ENCODE results near the gene PEAR1.

Gene PEAR1

GRCh38 chr1:156884560-156885184 lies 8.8 kb upstream of the PEAR1 start:
- no peak for DNase-seq

DNA sequence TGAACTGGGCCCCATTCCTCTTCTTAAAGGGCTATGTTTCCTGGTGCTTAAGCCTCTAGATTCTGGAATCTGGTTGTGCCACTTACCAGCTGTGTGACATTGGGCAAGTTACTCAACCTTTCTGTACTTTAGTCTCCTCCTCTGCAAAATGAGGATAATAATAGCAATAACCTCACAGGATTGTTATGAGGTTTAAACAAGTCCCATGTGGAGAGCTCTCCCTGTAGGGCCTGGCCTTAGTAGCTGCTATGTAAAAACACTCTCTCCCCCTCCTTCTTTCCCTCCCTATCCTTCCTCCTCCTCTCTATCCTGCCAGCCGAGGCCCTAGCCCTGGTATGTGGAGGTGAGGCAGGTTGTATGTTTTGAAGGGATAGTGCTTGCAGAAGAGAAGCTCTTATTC lies 8.2 kb upstream of the PEAR1 start:
- DNase-seq = no peak

DNA sequence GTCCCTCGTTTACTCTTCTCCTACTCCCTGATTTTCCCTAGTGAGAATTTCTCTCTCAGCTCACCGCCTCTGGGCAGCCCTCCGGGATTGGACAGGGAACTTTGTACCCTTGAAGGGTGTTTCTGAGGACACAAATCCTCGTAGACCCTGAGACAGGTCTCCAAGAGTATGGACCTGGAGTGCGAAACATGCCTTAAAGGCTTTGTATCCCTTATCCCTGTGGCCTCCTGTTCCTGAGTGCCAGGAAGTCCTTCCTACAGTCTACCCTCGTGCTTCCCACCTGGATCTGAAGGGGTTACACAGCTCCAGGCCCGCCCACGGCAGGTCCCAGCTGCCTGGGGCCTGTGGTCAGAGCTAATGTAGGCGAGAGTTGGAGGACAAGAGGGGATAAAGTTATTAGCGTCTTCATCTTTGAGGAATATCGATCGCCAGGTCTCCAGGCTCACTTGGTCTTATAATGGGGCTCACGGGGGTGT lies 7.6 kb upstream of the PEAR1 start:
- DNase-seq = no peak

GRCh38 chr1:156886583-156887281 lies 6.8 kb upstream of the PEAR1 start:
- DNase-seq = no peak

DNA sequence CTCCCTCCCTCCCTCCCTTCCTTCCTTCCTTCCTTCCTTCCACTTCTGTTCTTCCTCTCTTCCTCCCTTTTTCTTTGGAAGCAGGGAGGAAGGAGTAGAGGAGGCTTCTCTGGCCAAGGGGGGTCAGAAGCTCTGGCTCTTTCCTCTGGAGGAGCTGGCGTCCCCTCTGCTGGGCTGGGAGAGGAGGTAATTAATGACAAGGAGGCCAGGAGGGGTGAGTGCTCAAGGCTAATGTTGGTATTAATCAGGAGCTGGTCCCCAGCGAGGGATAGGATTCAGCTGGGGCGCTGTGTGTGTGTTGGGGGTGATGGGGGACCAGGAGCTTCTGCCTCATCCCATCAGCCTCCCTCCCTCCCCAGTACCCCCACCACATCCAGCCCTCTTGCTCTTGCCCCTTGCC lies 6.2 kb upstream of the PEAR1 start:
- no peak for DNase-seq

DNA sequence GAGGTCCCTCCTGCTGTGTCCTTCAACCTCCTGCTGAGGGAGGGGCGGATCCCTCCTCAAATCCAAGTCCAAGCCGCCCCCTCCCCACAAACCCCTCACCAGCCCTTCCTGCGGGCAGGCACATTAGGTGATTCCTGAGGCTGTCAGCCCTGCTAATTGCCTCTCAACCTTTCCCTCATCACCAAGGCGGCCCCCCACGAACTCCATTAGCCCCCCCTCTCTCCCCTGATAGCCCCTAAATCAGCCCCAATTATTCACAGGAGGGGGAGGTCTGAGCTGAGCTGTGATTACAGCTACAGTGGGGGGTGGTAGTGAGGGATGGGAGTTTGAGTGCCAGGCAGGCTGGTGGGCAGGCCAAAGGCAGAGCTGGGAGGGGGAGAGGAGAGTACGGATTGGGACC lies 5.8 kb upstream of the PEAR1 start:
- no peak for DNase-seq

- DNase-seq = peak; percentile 71
Observed at GRCh38 chr1:156889802-156890580, 3.5 kb upstream of the PEAR1 start.

GRCh38 chr1:156892190-156893047 lies 1.1 kb upstream of the PEAR1 start:
- peak; percentile 78 for DNase-seq

DNA sequence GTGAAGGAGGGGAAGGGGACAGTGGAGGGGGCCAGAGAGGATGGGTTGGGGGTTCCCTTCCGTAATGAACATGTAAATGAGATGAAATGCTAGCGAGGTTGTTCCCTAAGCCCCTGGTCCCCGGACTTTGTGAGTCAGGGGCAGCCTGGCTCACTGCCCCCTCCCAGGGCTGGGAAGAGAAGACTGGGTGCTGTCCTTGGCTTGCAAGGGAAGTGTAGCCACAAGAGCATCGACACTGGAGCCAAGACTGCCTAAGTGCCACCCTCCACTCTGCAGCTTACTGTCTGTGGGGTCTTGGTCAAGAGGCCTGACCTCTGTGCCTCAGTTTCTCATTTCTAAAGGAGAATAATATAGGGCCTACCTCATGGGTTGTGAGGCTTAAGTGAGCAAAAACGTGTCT lies 483 bp downstream of the PEAR1 start:
- no peak for DNase-seq

GRCh38 chr1:156894711-156895454 lies 1.4 kb downstream of the PEAR1 start:
- DNase-seq = no peak

- DNase-seq = no peak
Observed at GRCh38 chr1:156895455-156895812, 1.9 kb downstream of the PEAR1 start.

DNA sequence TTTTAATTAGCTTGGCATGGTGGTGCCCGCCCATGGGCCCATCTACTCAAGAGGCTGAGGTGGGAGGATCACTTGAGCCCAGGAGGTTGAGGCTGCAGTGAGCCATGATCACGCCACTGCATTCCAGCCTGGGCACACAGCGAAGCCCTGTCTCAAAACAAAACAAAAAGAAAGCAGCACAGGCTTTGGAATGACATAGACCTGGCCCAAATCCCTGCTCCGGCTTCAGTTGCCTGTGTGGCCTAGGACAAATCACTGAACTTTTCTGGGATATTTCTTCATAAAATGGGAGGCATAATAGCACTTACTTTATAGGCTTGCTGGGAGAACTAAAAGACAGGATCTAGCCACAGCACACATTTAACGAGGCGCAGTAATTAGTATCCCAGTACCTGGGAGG lies 2.4 kb downstream of the PEAR1 start:
- DNase-seq = no peak

DNA sequence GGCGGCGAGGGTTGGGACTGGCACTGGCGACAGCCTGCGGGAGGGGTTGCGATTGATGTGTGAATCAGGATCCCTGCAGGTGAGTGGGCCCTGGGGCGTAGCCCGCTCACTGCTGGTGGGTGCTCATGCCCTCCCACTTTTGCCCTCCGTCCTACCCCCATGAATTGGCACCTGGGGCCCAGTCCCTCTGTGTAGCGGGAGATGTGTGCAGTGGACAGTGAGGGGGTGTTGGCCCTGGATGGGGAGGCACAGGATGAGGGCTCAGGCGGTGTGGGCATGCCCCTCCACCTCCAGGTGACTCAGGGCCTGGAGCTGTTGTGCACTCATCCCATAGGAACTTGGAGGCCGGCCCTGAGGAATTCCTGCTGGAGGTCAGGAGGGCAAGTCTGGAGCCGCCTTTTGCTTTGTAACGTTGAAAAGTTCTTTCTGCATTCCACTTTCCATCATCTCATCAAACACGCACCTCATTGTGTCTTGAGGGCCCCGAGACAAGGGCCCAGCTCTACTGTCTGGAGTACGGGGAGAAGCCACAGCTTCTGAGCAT lies 3.0 kb downstream of the PEAR1 start:
- DNase-seq = peak; percentile 69

DNA sequence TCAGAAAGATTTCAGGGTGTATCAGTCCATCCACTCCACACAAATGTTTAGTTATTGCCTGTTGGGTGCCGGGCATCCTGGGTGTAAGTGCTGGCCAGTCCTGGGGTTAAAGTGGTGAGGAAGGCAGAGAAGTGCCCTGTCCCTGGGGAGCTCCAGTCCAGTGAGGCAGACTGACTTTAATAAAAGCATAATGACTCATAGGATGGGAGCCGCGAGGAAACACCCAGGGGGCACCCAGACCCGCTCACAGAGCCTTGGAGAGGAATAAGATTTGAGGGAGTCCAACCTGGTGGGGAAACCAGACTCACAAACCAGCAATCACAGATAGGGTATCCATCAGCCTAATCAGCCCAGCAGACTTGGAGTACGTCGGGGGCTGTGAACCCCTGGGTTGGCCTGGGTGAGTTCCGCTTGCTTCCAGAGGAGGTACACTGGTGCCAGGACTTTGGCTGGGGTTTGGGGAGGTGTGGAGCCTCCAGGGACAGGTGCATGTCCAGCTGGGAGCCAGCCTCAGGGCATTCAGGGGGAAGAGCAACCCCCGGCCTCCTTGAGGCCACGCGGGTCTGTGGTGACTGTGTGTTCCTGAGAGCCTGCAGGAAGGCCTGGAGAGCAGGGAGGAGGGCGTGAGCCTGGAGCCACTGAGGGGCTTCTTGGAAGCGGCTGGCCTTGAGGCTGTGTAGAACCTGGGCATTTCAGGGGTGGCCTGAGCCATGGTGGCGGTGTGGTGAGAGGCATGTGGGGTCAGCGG lies 3.7 kb downstream of the PEAR1 start:
- DNase-seq = peak; percentile 71

- DNase-seq = no peak
Observed at GRCh38 chr1:156898161-156898566, 4.6 kb downstream of the PEAR1 start.

GRCh38 chr1:156898971-156899664 lies 5.6 kb downstream of the PEAR1 start:
- no peak for DNase-seq

GRCh38 chr1:156899956-156900718 lies 6.6 kb downstream of the PEAR1 start:
- DNase-seq = no peak

- DNase-seq = no peak
Observed at GRCh38 chr1:156900896-156901589, 7.5 kb downstream of the PEAR1 start.

DNA sequence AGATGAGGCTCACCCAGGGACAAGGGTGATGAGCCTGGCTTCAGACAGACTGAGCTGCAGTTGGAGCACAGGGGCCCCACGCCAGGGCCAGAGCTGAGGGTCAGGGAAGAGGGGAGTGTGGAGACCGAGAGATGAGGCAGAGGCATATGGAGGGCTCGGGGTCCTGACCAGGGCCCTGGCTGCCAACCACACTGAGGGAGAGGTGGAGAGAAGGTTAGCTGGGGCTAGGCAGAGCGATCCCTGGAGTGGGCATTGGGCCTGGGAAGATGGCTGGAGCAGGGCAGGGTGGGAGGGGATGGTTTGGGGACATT lies 8.0 kb downstream of the PEAR1 start:
- no peak for DNase-seq

Measured in amniotic stem cell (primary cell).